Inflammatory macrophage treated with lipopolysaccharide for 4 hours (primary cell): ENCODE data around the gene CYFIP1.

ENCODE experiments used
- DNase-seq: peaks from one replicate; pipeline ENCODE4 v3.0.0-alpha.2; 2020

The CYFIP1 gene

DNA sequence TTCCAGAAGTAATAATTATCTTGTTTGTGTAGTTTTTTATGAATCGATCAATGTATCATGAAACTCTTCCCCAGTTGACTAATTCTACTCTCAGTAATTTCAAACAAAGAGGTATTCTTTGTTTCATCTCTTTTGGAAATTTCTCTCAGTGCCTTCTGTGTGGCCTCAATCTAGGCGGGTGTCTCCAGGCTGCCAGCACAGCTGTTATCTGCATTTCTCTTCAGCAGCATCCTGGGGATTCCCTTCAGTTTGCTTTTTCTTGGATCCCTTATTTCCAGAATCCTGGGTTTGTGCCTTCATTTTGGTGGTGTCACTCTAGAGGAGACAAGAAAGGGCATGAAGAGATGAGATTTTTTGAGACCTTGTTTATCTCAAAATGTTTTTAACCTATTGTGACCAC lies 119.0 kb downstream of the CYFIP1 start:
- DNase-seq = no peak

DNA sequence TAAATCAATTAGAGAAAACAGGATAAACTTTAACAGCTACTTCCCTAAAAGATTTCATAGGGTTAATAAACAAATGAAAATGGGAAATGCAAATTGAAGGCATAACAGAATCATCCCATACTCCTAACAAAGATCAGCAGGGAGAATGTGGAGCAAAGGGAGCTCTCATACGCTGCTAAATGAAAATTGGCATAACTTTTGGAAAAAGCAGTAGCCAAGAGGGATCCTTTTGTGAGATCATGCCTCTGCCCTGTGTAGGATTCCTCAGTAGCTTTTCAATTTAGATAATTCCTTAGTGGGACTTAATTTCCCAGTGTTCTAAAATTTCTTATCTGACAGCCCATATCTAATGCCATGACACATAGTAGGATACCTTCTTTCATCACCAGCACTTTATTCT lies 123.5 kb downstream of the CYFIP1 start:
- no peak for DNase-seq

DNA sequence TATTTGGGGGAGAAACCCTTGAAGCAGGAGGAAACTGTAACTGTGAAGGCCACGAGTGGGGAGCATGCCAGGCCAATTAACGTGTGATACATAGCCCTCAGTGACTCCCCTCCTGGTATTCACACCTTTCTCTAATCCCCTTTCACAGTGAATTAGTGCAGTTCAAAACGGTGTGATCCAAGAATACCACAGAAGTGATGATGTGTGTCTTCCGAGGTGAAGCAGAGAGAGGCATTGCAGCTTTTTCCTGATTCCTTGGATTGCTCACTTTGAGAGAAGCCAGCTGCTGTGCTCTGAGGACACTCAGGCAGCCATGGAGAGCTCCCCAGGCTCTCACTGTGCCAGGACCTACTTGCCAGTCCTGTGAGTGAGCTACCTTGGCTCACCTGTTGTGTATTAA lies 124.4 kb downstream of the CYFIP1 start:
- no peak for DNase-seq

DNA sequence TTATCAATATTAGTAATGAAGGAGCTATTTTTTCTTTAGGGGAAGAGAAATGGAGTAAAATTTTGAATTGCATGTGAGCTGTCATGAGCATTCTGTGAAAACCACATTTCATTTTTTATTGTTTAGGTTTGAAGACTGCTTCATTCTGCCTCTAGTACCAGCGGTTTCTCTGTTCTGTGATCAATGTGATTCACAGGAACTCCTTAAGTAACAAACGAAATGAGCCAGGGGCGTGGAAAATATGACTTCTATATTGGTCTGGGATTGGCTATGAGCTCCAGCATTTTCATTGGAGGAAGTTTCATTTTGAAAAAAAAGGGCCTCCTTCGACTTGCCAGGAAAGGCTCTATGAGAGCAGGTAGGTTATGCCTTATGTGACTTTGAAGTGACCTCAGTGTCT lies 128.7 kb downstream of the CYFIP1 start:
- DNase-seq = no peak

DNA sequence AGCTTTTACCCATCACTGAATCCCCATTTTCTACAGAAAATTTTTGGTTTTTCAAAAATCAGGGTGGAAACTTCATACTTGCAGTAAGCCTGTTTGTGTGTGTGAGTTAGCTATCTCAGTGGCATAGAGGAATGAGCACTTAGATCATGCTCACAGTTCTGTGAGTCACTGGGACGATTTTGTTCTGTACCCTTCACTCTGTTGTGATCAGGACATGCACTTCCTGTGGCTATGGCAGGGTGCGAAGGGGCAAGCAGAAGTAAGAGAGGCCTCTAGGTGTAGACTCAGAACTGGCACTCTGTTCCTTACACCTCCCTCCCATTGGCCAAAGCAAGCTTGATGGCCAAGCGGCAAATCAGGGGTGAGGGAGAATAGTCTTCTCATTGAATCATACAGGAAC lies 130.1 kb downstream of the CYFIP1 start:
- peak; percentile 18 for DNase-seq

DNA sequence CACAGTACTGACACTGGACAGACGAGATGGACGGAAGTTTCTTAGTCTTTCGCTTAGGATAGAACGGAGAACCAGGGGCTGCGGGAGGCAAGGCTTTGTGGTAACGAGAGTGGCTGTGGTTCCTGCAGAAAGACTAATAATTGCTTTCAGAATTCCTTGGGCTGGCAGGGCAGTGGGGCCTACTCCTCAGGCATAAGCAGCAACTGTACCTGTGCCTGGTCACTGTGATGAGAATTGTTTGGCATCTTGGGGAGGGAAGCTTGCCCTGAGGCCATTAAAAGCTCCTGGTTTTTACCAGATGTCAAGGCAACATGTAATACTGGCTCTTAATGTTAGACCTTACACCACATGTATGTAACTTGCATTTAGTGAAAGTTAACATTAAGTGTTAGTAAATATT lies 134.1 kb downstream of the CYFIP1 start:
- no peak for DNase-seq

DNA sequence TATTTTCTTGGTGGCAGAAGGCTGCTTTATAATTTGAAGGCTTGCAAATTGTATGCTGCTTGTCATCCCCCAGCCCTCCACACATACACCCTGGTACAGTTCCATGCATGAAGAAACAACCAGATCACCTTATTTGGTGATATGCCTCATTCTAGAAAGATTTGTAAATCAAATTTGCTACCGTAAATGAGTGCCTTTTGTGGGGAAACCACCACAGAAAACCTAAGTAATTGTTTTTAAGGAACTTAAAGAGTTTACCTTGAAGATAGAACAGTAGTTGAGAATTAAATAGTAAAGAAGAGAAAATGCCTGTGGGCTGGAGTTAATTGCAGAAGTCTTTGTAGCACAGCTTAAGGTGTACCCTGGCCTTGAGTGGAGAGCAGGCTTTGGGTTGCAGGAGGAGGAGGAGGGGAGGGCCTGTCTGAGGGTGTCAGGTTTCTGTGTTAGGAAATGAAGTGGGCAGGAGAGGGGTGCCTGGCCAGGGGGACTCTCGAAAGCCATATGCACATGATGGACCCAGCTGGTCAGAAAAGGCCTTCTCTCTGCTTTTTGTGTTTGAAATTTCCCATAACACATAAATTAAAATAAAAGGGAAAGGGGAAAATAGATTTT lies 134.8 kb downstream of the CYFIP1 start:
- DNase-seq = no peak

DNA sequence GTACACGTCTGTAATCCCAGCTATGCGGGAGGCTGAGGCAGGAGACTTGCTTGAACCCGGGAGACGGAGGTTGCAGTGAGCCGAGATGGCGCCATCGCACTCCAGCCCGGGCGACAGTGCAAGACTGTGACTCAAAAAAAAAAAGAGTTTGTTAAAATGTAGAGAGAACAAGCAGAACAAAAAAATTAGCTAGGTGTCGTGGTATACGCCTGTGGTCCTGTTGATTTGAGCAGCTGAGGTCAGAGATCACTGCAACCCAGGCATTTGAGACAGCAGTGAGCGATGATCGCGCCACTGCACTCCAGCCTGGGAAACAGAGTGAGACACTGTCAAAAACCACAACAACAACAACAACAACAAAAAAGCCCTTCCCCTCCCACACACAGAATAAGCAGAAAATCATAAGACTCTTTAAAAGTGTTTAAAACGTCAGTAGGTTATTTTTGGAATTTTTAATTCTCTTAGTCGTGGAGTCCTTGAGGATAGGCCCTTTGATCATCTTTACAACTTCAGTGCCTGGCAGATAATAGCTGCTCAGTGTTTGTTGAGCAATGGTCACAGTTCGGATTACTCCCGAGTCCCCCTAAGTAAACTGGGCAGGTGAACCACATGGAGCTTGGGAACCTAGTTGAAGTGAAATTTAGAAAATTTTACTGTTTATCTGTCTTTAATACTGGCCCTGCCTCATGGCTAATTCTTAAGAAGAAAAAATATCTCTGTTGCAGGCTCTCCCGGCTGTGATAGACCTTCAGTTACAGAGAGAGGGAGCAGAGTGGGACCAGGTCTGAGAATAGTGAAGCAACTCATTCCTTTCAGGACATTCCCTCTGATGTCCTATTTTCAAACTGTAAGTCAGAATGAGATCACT lies 135.5 kb downstream of the CYFIP1 start:
- no peak for DNase-seq

DNA sequence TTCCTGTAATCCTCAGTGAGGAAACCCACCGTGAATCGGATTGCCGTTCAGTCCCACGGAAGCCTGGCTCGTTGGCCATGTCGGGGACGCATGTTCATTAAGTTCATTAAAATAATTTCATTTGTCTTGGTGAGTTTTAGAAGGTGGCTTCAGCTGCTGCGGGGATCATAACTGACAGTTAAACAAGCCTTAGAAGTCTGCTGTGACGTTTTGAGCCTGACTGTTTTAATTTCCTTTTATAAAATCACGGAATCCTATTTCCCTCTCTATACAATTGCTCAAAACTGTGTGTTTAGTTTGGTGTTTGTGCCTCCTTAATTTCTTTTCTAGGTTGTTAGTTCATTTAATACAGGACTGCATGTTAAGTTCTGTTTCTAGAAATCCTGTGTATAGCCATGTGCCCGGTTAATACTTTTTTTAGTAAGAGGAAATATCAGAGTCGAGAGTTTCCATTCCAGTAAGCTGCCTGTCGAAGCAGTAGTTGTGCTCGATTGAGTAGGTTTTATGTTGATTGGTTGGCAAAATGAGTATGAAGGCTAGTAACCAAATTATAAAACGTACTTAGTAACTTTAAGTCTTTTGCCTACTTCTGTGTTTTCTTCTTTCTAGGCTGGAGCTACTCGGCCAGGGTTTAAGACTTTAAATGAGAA lies 141.0 kb downstream of the CYFIP1 start:
- DNase-seq = peak; percentile 43

DNA sequence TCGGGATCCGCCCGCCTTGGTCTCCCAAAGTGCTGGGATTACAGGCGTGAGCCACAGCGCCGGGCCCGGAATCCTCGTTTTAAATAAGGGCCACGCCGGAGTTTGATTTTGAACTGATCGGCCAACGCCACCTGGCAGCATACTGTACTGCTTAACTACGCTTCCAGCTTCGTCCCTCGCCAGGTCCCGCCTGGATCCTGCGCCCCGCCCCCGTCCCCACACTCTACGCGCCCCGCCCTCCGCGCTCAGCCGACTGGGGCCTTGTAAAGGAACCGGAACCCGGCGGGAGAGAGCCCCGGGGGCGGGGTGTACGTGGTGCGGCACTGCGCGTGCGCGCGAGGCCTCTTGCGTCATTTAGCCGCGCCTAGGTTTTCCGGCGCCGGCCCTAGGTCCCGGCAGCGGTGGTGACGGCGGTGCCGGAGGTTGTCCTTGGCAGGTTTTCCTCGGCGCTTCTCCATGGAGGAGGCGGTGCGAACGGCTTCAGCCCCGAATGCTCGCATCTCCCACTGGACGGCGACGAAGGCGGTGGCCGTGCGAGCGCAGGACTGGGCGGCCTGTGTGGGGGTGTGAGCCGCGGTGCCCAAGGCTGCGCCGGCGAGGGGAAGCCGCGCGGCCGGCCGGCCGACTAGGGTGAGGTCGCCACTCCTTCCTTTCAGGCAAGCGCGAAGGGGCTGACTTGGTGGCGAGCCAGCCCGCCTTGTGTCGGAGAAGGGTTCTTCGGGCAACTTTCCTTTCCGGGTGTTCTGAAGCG lies 141.7 kb downstream of the CYFIP1 start, which contains the start of gene NIPA2:
Gene NIPA2 (plus strand): TSS at position 375 of the 751 bp plus-strand sequence. CDS start 13,066 bp downstream, outside the sequence.
- peak; percentile 98 for DNase-seq

DNA sequence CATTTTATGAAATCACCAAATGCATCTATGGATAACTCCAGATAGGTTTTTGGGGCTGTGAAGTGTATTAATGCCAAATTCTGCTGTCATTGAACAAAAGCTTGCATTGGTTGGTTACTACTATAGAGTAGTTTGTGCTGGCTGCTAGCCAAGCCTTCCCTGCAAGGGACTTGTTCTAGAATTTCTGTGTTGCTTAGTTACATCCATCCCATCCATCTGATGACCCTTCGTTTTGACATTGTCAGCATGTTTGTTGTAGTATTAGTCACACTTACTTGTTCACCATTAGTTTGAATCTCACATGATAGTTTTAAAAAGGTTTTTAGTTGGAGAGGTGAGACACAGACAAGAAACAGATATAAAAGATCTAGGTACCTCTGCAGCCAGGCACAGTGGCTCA lies 148.7 kb downstream of the CYFIP1 start:
- DNase-seq = no peak

DNA sequence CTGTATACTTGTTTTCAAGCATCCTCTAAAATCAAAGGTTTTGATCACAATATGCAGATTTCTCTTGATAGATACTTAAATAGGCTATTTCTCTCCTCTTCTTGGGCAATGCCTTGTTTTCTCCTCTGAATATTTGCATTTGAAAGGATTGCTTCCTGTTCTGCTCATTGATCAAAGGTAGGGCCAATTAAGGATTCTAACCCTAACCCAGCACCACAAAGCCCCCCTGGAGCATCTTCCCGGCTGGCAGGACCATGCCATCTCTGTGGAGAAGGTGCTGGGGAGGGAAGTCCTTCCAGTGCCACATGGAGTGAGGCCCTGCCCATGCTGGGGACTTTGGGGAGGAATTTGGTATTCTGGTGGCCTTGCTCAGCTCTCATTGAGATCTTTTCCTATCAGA lies 153.0 kb downstream of the CYFIP1 start:
- no peak for DNase-seq

DNA sequence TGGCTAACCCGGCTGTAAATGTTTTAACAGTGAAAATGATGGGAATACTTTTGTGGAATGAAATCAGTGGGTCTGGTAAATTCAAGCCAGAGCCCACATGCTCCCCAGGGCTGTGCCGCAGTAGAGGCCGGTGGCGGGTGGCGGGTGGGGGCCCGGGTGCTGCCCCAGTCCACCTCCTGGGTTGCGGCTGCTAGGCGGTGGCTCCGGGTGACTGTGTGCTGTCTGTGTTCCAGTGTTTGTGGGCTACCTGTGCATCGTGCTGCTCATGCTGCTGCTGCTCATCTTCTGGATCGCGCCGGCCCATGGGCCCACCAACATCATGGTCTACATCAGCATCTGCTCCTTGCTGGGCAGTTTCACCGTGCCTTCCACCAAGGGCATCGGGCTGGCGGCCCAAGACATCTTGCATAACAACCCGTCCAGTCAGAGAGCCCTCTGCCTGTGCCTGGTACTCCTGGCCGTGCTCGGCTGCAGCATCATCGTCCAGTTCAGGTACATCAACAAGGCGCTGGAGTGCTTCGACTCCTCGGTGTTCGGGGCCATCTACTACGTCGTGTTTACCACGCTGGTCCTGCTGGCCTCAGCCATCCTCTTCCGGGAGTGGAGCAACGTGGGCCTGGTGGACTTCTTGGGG lies 156.6 kb downstream of the CYFIP1 start:
- DNase-seq = no peak

DNA sequence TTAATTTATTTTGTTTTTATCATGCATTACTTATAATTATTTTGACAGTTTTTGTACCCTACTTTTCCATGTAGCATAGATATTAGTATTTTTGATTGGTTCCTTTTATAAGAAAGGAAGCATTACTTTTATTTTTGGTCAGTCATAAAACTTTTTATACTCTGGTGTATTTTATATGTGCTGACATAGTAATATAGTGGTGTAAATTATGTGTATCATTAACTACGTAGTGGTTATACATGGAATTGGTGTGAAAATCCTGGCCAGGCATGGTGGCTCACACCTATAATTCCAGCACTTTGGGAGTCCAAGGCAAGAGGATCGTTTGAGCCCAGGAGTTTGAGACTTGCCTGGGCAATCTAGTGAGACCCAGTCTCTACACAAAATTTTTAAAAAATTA lies 160.5 kb downstream of the CYFIP1 start:
- no peak for DNase-seq
